Adrenal gland (tissue), 5 donors: Measurements from ENCODE around the gene KLF13.

Experiments used
- CTCF ChIP-seq, 6 experiments: fragments of 450-650 bp in 4 of 6; fragments of 200-600 bp in 2 of 6; sonication (generic) in 1 of 6; IDR thresholded peaks; 1 replicate in 5 of 6; 2 replicates in 1 of 6; pipeline versions ENCODE4 v1.5.1 to v1.8.0; 2016 to 2021; ENCODE audit warnings: antibody characterized with exemption in 6 of 6, mild to moderate bottlenecking in 2 of 6, moderate library complexity in 1 of 6
- POLR2A ChIP-seq, 2 donors: fragments of 450-650 bp; IDR thresholded peaks; one replicate each; pipeline ENCODE4 v1.6.1; 2017; ENCODE audit warnings: antibody characterized with exemption in 2 of 2, mild to moderate bottlenecking in 2 of 2, moderate library complexity in 1 of 2
- donor health status: DM: no; HTN: no; CAD: no.

GRCh38 chr15:31385736-31386135 lies 59.1 kb downstream of the KLF13 start:
- no peak for TF ChIP-seq CTCF (IDR thresholded peaks at IDR 0.05)
- no peak for TF ChIP-seq POLR2A (IDR thresholded peaks at IDR 0.05)
